Cardiac ventricle fibroblast (primary cell): Measurements from ENCODE around the gene PCDH11X. TPM values are rescaled to one million over a fixed set of nuclear protein-coding genes. Genes with fewer than 3 reads are reported as not detected.

ENCODE experiments used
- total RNA-seq: library from RNA; depleted of rRNA; stranded (reverse); fragments of >200 nt; gene quantifications from 2 replicates; pipeline ENCODE4 v1.2.3, GENCODE V29; 2015

Gene PCDH11X
- not detected in 2 replicates for total RNA-seq

GRCh38 chrX:91779135-91779534 is at the start of gene PCDH11X:
PCDH11X (plus strand) TSS chrX:91779375; CDS start chrX:91835505, 56,130 bp downstream.

